CD4-positive, alpha-beta T cell treated with Interleukin-17A for 4 hours (primary cell): Measurements from ENCODE around the gene IRGQ.
"Not testable (repeated sequence)": the region's sequence is repeated elsewhere in the genome, so short reads cannot be mapped to it uniquely, and the experiment has no call there.

Source experiments
- DNase-seq: peaks from one replicate; pipeline ENCODE4 v3.0.0-alpha.2; 2020; ENCODE audit warnings: mixed read lengths

The IRGQ gene

DNA sequence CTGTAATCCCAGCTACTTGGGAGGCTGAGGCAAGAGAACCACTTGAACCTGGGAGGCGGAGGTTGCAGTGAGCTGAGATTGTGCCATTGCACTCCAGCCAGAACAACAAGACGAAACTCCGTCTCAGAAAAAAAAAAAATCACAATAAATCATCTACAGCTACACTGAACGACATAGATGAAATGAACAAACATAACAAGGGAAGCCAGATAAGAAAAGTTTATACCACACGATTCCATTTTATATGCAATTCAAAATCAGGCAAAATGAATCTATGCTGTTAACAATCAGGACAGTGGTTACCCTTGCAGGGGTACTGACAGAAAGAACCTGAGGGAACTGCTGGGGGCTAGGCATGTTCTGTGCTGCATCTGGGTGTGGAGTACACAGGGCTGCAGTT lies 26.3 kb downstream of the IRGQ start:
- DNase-seq: no peak

DNA sequence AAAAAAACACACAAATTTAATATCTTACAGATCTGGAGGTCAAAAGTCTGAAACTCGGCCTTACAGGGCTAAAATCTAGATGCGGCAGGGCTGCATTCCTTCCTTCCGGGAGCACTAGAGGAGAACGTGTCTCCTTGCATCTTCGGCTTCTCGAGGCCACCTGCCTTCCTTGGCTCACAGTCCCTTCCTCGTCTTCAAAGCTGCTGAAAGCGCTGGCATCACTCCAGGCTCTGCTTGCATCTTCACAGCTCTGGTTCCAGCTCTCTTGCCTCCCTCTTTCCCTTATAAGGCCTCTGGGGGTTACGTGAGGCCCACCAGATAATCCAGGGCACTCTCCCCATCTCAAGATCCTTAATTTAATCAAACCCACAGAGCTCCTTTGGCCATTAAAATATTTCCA lies 31.1 kb downstream of the IRGQ start:
- DNase-seq: peak; percentile 33

DNA sequence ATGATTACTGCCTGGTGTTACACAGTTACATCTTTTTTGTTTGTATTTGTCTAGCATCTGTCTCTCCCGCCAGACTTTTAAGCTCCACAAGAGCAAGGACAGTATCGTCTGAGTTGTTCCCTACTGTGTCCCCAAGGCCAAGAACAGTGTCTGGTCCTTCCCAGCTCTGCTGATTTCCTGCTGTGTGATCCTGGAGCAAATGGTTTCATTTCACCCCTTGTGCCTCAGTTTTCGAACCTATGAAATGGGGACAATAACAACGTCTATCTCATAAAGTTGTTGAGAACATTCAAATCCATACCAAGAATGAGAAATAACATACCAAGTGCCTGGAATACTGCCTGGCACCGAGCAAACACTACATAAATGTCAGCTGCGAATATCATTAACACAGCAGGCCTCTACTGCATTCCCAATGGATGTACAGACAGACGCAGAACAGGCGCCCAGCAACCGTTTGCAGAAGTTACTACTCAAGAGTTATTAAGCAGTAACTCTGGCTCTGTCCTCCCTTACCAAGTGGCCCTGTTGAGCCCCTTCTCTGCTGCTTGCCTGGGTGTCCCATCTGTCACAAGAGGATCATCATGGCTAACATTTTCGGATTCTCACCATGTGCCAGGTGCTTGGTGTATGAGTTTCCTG lies 32.0 kb downstream of the IRGQ start:
- DNase-seq: no peak

DNA sequence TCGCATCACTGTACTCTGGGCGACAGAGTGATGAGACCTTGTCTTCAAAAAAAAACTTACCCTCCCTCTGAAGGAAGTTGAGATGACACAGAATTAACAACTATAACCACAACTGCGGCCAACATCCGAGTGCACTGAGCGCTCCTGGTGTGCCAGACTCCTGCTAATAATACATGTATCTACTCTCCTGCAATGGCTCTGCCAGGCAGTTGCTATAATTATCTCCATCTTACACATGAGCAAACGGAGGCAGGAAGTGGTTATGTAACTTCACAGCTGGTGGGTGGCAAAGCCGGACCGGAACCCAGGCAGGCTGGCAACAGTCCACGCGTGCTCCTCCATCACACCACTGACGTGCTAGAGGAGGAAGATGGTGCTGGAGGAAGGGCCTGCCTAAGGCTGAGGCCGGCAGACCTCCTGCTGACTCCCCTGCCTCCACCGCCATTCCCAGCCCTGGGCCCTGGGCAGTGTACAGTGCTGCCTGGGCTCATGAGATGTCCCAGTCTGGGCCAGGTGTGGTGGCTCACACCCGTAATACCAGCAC lies 33.2 kb downstream of the IRGQ start:
- peak; percentile 87 for DNase-seq

DNA sequence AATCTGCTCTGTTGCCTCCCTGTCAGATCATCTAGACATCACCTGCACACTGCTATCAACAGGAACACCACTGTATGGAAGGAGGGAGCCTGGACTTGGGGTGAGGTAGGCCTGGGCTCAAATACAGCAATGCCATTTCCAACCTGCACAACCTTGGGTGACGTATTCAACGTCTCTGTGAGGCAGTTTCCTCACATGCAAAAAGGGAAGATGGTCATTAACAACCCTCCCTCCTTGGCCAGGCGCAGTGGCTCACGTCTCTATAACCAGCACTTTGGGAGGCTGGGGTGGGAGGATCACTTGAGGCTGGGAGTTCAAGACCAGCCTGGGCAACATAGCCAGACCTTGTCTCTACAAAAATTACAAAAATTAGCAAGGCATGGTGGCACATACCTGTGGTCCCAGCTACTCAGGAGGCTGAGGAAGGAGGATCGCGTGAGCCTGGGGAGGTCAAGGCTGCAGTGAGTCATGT lies 33.7 kb downstream of the IRGQ start:
- DNase-seq: peak; percentile 23

DNA sequence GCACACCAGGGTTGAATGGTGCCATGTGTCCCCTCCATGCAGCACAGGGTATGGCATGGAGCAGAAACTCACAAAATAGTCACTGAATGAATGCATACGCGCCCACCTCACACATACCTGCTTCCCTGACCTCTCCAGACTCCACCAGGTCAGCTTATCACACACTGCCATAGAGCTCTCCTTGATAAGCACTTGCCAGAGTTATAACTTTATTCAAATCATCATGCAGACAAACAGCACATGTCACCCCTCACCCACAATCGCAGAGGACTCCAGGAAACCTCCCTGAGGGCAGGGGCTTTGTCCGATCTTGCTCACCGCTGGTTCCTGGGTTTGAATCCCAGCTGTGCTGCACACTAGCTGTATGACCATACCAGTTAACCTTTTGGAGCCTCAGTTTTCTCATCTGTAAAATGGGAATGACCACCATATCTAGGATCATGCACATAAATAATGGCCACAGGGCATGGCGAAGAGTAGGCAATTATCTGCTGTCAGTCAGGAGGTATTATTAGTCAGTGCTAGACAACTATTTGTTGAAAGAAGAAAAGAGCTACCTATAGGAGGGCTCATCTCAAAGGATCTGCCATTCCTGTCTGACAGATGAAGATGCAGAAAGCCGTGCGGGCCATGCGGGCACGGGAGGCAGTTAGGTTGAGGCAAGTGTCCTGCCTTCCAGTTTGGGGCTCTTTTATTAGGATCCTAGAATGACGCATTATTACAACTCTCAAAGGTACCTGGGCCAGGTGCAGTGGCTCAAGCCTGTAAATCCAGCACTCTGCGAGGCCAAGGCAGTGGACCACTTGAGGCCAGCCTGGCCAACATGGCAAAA lies 34.6 kb downstream of the IRGQ start:
- DNase-seq: no peak

DNA sequence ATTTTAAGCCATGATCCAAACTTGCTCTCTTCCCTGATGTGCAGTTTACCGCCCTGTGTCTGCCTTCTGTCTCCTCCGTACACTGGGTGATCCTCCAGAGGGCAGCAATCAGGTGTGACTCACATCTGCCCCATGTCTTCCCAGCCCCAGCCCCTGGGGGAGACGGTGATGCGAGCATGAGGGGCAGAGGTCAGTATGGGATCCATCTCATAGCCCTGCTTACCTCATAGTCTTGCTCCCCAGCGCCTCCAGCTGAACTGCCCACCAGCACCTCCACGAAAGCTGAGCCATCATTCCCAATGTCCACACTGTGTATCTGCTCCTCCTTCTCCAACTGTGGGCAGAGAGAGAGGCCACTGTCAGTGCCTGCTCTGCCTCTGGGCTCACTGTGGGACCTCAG lies 35.2 kb downstream of the IRGQ start:
- DNase-seq: peak; percentile 49

DNA sequence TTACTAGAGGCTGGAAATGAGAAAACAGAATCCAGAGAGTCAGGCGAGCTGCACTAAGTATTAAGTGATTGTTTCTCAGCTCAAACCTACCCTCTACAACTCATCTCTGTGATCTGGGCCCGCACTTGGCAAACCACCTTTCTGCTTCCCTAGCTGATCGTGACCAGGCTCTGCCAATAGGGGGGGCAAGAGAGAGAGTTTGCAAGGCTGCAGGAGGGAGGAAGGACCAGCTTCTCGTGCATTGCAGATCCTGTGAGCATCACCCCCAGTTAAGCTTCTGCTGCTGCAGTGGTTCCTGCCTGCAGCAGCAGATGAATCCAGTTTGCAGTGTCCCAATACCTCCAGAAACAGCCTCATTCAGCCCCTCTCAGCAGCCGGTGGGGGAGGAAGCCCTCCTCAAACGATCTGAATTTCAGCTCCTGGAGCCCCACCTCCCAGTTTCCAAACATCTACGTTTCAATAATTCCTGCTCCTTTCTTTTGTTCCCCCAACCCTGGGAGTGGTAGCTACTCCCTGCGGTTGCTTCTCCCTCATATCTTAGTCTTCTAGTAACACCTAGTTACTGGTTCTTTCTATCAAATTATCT lies 40.7 kb downstream of the IRGQ start:
- DNase-seq: peak; percentile 90

DNA sequence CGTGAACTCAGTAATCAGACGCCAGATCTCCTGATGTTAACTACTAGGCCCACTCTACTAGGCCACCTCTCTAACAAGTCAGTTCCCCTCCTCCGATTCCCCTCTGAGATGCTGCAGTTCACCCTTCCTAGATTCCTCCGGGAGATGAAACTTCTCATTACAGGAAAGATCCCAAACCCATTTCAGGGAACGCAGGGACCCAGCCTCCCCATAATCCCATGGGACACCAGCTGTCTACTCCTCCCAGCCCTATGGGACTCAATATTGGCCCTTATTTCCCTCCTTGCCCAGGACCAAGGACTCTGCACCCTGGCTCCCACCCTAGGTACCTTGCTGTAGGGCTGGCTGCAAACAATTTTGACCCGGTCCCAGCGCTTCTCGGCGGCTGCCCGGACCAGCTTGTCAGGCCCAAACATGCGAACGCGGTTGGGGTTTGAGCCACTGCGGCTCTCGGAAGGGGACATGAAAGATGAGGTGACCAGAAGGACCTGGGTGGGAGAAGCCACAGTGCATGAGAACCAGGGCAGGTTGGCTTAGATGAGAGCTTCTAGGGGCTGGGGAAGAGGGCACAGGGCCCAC lies 41.5 kb downstream of the IRGQ start:
- no peak for DNase-seq

DNA sequence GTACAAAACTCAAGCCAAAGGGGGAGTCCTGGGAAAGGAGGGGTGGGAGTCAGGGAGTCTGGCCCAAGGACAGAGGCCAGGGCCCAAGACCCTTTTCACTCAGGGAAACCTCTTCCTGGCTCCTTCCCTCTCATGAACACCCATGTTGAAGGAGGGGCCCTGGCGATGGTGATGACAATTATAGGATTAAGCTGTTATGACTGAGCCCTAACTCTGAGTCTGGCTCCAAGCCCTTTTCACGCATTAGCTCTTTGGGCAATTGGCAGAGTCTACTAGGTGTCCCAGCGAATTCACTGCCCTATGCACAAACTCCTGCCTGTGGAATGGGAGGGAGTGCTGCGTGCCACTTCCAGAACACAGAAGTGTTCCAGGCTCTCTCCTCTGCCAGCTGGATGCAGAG lies 42.3 kb downstream of the IRGQ start:
- no peak for DNase-seq

DNA sequence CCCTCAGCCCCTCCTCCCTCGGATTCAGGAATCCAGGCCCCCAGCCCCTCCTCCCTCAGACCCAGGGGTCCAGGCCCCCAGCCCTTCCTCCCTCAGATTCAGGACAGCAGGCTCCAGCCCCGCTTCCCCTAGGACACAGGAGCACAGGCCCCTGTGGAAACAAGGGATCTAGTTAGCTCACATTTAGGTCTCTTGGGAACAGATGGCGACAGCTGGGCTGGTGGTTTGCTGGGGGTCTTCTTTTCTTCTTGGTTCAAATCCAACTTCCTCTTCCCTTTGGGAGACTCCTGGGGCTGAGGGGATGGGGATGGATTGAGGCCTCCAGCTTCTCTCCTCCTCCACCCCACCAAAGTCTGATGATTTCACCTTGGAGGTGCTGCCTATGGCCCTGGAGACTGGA lies 43.3 kb downstream of the IRGQ start:
- DNase-seq: no peak

DNA sequence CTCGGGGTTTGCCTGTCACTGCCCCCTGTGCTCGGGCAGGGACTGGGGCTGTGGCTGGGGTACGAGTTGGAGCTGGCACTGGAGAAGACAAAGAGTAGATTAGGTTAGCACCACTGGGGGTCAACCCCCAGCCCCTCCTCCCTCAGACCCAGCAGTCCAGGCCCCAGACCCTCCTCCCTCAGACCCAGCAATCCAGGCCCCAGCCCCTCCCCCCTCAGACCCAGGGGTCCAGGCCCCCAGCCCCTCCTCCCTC lies 43.8 kb downstream of the IRGQ start:
- DNase-seq: no peak

DNA sequence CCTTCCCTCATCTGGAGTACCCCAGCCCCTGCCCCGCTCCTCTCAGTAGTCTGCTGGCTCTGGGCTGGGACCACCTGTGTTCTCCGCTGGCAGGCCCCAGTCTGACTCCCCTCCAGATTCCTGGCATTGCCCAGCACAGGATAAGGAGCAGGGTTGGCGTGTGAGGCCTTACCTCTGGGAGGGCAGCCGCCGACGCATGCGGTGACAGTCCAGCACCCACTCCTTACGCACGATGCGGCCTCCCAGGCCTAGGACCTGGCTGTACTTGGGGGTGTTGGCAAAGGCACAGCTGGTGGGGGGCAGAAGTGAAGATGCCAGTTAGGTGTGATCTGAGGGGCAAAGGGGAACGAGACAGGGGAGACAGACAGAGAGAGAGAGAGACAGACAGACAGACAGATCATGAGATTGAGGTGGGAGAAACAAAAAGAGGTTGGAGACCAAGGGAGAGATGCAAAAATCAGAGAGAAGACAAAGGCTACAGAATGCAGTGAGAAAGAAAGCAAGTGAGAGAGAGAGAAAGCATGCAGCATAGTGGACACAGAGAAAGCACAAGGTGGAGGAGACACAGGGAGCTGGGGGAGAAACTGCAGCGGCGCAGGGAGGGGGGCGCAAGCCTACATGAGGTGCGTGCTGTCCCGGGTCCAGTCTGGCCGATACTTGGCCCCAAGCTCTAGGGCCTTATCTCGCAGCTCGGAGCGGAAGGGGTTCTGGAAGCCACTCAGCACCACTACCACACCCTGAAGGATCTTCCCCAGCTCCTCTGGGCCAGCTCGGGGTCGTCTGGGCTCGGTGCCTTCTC lies 44.3 kb downstream of the IRGQ start:
- no peak for DNase-seq

DNA sequence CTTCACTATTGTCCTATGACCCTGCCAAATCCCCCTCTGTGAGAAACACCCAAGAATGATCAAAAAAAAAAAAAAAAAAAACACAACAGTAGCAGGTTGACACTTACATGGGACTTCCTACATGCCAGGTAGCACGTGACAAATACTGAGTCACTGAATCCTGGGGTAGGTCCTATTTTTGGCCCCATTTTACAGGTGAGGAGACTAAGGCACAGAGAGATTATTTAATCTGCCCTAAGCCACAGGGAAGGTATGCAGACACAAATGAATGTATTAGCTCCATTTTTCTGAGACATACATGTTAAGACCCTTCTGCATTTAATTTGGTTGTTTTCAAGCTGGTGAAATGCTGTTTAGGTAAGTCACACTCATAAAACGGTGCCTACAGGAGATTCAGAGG lies 47.2 kb downstream of the IRGQ start:
- DNase-seq: no peak

DNA sequence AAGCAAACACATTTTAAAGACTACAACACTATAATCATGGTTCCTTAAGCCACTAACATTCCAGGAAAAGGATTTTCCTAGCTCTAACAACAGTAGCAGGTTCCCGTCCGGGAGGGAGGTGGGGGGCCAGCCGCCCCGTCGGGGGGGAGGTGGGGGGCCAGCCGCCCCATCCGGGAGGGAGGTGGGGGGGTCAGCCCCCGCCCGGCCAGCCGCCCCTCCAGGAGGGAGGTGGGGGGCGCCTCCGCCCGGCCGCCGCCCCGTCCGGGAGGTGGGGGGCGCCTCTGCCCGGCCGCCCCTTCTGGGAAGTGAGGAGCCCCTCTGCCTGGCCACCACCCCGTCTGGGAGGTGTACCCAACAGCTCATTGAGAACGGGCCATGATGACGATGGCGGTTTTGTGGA lies 48.0 kb downstream of the IRGQ start:
- DNase-seq: not testable (repeated sequence)

DNA sequence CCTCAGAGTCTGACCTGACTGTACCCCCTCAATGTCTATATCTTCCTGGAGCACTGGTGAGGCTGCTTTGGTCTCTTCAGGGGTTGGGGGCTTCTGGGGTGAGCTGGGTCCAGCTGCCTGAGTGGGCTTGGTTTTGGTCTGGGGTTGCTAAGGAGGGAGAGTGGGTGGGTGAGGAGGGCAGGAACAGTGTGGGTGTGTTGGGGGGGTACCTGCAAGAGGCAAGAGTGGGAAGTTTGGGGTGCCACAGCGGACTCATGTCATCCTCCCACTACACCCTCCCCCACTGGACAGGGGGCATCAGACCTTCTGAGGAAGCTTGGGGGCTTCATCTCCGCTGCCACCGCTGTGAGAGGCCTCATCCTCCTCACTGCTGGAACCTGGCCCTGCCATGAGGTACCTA lies 49.4 kb downstream of the IRGQ start:
- DNase-seq: no peak

DNA sequence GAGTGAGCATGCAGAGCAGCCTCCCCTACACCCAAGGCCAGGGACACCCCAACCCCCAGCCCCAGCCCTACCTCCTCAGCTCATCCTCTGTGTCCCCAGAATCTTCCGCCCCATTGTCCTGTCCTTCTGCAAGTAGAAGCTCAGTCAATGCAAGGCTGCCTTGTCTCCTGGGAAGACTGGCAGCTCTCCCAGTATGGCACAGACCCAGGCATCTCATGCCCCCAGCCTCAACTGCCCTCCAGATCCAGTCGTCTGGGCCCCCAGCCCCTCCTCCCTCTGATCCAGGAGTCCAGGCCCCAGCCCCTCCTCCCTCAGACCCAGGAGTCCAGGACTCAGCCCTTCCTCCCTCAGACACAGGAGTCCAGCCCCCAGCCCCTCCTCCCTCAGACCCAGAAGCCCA lies 50.0 kb downstream of the IRGQ start:
- no peak for DNase-seq

DNA sequence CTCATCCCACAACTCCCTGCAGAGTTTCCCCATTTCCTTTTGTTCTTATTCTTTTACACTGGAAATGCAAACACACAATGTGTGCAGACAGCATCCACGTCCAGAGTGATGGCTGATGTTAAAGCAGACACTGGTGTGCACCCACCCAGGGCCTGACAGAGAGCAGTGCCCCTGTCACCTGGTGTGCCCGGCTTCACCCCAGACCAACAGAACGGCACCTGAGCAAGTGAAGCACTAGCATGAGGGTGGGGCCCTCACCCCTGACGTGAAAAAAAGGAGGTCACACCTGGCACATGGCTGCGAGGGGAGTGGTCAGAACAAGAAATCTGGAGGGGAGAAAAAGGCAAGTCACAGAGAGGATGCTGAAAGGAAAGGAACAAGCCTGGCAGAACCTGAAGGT lies 50.7 kb downstream of the IRGQ start:
- no peak for DNase-seq

DNA sequence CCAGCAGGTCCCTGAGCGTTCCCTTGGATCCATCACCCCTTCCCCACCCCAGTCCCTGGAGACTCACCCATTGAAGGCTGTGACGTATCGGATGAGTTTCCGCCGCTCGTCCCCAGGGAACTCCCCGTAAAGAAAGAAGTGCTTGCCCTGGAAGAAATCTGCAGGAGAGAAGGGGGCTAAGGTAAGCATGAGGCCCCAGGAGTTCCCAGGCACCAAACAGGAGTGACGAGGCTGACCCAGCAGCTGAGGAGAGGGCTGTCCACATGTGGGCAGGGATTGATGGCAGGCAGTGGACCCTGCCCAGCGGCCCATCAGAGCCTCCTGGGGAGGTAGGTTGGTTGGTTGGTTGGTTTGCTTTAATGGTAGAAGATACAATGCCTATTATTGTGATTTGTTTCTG lies 51.9 kb downstream of the IRGQ start:
- no peak for DNase-seq

DNA sequence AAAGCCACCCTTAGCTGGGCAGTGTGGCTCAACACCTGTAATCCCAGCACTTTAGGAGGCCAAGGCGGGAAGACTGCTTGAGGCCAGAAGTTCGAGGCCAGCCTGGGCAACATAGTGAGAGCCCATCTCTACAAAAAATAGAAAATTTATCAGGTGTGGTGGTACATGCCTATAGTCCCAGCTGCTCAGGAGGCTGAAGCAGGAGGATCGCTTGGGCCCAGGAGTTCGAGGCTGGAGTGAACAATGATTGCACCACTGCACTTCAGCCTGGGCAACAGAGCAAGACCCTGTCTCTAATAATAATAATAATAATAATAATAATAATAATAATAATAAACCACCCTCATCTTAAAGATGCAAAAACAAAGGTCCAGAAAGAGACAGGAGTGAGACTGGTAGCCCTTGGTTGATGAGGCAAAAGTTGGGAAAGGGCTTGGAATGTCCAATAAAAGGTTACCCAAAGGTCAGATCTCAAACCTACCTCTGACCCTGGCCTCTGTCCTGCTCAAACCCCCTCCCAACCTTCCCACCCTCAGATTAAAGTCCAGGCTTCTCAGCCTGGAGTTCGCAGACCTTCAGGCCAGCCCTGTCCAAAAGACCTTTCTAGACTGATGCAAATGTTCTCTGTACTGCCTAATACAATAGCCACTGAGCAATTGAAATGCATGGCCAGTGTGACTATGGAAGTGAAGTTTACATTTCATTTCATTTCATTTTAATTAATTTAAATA lies 53.8 kb downstream of the IRGQ start:
- no peak for DNase-seq

DNA sequence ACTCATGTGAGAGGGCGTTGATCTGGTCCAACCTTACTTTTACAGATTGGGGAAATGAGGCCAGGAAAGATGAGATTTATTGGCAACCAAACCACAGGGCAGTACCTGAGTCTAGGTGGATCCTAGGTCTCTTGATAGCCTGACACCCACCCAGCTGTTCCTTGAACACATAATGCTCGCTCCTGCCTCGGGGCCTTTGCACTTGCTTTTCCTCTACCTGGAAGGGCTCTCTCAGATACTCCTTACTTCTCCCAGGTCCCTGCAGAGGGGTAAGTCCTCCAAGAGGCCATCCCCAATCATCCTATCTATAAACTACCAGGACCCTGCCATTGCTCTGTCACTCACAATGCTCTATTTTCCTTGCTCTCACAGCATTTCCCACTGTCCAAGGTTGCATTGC lies 55.6 kb downstream of the IRGQ start:
- no peak for DNase-seq

DNA sequence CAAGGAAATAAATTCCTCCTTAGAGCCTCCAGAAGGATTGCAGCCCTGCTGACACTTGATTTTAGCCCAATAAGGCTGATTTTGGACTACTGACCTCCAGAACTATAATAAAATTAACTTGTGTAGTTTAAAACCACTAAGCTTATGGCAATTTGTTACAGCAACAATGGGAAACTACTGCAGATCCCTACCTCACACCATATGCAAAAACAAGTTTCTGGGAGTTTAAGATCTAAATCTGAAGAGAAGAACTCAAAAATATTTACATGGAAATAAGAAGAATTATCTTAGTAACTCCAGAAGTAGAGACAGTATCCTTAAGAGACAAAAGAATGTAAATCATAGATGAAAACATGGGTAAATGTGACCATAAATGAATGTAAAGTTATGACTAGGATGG lies 57.0 kb downstream of the IRGQ start:
- DNase-seq: no peak
